Trophoblast cell (in vitro differentiated cells and primary cell): ENCODE measurements around the gene ASB13.
"Not testable (repeated sequence)": the region's sequence is repeated elsewhere in the genome, so short reads cannot be mapped to it uniquely, and the experiment has no call there.

Source experiments
- DNase-seq, 2 donors: peaks; one replicate each; pipeline ENCODE4 v3.0.0-alpha.2; 2016
- H2AFZ ChIP-seq: 2 replicates; pipeline ENCODE4 v1.6.1; 2013; ENCODE audit warnings: low read length, moderate library complexity, mild to moderate bottlenecking; ENCODE audit not compliant: insufficient read depth, poor library complexity
- H2AK5ac ChIP-seq: 2 replicates; pipeline ENCODE4 v1.6.1; 2013; ENCODE audit warnings: mild to moderate bottlenecking, low read length
- H2BK120ac ChIP-seq: 2 replicates; pipeline ENCODE4 v1.6.1; 2013; ENCODE audit warnings: low read length, mild to moderate bottlenecking, moderate library complexity; ENCODE audit not compliant: insufficient read depth, poor library complexity
- H2BK12ac ChIP-seq: 2 replicates; pipeline ENCODE4 v1.6.1; 2013; ENCODE audit warnings: mild to moderate bottlenecking, low read length, moderate library complexity
- H2BK5ac ChIP-seq: 2 replicates; pipeline ENCODE4 v1.6.1; 2013; ENCODE audit warnings: low read length, low read depth, moderate library complexity, mild to moderate bottlenecking; ENCODE audit not compliant: poor library complexity
- H3K14ac ChIP-seq: 2 replicates; pipeline ENCODE4 v1.6.1; 2013; ENCODE audit warnings: mild to moderate bottlenecking, low read length
- H3K18ac ChIP-seq: 2 replicates; pipeline ENCODE4 v1.6.1; 2013; ENCODE audit warnings: mild to moderate bottlenecking, low read length
- H3K23ac ChIP-seq: 2 replicates; pipeline ENCODE4 v1.6.1; 2013; ENCODE audit warnings: low read length
- H3K27ac ChIP-seq: 2 replicates; pipeline ENCODE4 v1.5.1; 2013; ENCODE audit warnings: low read depth, mild to moderate bottlenecking, inconsistent platforms, low read length, moderate library complexity
- H3K27me3 ChIP-seq: 2 replicates; pipeline ENCODE4 v1.6.1; 2013; ENCODE audit warnings: inconsistent platforms, mild to moderate bottlenecking, low read length, moderate library complexity; ENCODE audit not compliant: insufficient read depth
- H3K36me3 ChIP-seq, 2 experiments: 1 replicate in 1 of 2; 2 replicates in 1 of 2; pipeline ENCODE4 v1.6.1; 2013; ENCODE audit warnings: low read length in 2 of 2, mild to moderate bottlenecking in 2 of 2, moderate library complexity in 1 of 2; ENCODE audit not compliant: insufficient read depth in 2 of 2, control insufficient read depth in 1 of 2
- H3K4ac ChIP-seq: 2 replicates; pipeline ENCODE4 v1.6.1; 2013; ENCODE audit warnings: low read depth, mild to moderate bottlenecking, low read length, moderate library complexity
- H3K4me1 ChIP-seq, 2 experiments: 1 replicate in 1 of 2; 2 replicates in 1 of 2; pipeline ENCODE4 v1.6.1; 2013; ENCODE audit warnings: low read length in 2 of 2, mild to moderate bottlenecking in 2 of 2, moderate library complexity in 1 of 2; ENCODE audit not compliant: insufficient read depth in 2 of 2, control insufficient read depth in 1 of 2
- H3K4me2 ChIP-seq: 2 replicates; pipeline ENCODE4 v1.6.1; 2013; ENCODE audit warnings: inconsistent platforms, mild to moderate bottlenecking, low read length, moderate library complexity
- H3K4me3 ChIP-seq: 2 replicates; pipeline ENCODE4 v1.5.1; 2013; ENCODE audit warnings: mild to moderate bottlenecking, low read depth, low read length, inconsistent platforms
- H3K79me1 ChIP-seq: one replicate; pipeline ENCODE4 v1.6.1; 2013; ENCODE audit warnings: low read length
- H3K79me2 ChIP-seq: 2 replicates; pipeline ENCODE4 v1.6.1; 2013; ENCODE audit warnings: low read length, mild to moderate bottlenecking; ENCODE audit not compliant: control insufficient read depth, insufficient read depth, poor library complexity
- H3K9ac ChIP-seq: 2 replicates; pipeline ENCODE4 v1.6.1; 2013; ENCODE audit warnings: mild to moderate bottlenecking, low read length
- H3K9me3 ChIP-seq: 2 replicates; pipeline ENCODE4 v1.6.1; 2013; ENCODE audit warnings: low read depth, mild to moderate bottlenecking, control low read depth, inconsistent platforms, low read length; ENCODE audit not compliant: insufficient read depth
- H4K12ac ChIP-seq: 2 replicates; pipeline ENCODE4 v1.6.1; 2013; ENCODE audit warnings: low read depth, mild to moderate bottlenecking, low read length, moderate library complexity
- H4K8ac ChIP-seq: 2 replicates; pipeline ENCODE4 v1.6.1; 2013; ENCODE audit warnings: low read depth, mild to moderate bottlenecking, low read length, moderate library complexity
- H4K91ac ChIP-seq: one replicate; pipeline ENCODE4 v1.6.1; 2013; ENCODE audit warnings: low read depth, mild to moderate bottlenecking, low read length, moderate library complexity
- WGBS: extraction: QIAGEN DNeasy Blood & Tissue Kit; methylation state at CpG from one replicate; pipeline ENCODE4 v1.1.7; 2013; ENCODE audit warnings: missing lambda C conversion rate; ENCODE audit not compliant: insufficient read length, insufficient coverage; ENCODE audit errors: extremely low coverage; 5-methylcytosine and 5-hydroxymethylcytosine counted together

The ASB13 gene

GRCh38 chr10:5595095-5595494 lies 71.3 kb downstream of the ASB13 start:
- H4K91ac ChIP-seq = peak overlapping the region; percentile 91
- peaks cover 78% of the 10 kb centered on the region for H3K79me1 ChIP-seq
- H3K23ac ChIP-seq = no peak overlapping the region
- peak overlapping the region; percentile 91 for H2BK5ac ChIP-seq
- H3K4me3 ChIP-seq = no peak overlapping the region
- peak overlapping the region; percentile 77 for H4K8ac ChIP-seq
- peak overlapping the region; percentile 31 for H3K4me2 ChIP-seq
- H3K18ac ChIP-seq = peak overlapping the region; percentile 64
- H3K4ac ChIP-seq = peak overlapping the region; percentile 31
- no peak overlapping the region for H2AFZ ChIP-seq
- H3K36me3 ChIP-seq = no peaks in the 10 kb centered on the region
- no CpG with 5 or more reads among the region's 5 CpGs for WGBS
- H3K14ac ChIP-seq = peak overlapping the region; percentile 57
- H2BK120ac ChIP-seq = peak overlapping the region; percentile 97
- H3K27ac ChIP-seq = peak overlapping the region; percentile 97
- peaks cover 63 to 68% of the 10 kb centered on the region in 2 experiments for H3K4me1 ChIP-seq
- H3K79me2 ChIP-seq = peaks cover 25% of the 10 kb centered on the region
- H3K9ac ChIP-seq = no peak overlapping the region
- peak overlapping the region; percentile 75 for H2AK5ac ChIP-seq
- no peak overlapping the region for H4K12ac ChIP-seq
- H2BK12ac ChIP-seq = peak overlapping the region; percentile 70
- no peak for DNase-seq
- no peaks in the 10 kb centered on the region for H3K9me3 ChIP-seq
- no peaks in the 10 kb centered on the region for H3K27me3 ChIP-seq

DNA sequence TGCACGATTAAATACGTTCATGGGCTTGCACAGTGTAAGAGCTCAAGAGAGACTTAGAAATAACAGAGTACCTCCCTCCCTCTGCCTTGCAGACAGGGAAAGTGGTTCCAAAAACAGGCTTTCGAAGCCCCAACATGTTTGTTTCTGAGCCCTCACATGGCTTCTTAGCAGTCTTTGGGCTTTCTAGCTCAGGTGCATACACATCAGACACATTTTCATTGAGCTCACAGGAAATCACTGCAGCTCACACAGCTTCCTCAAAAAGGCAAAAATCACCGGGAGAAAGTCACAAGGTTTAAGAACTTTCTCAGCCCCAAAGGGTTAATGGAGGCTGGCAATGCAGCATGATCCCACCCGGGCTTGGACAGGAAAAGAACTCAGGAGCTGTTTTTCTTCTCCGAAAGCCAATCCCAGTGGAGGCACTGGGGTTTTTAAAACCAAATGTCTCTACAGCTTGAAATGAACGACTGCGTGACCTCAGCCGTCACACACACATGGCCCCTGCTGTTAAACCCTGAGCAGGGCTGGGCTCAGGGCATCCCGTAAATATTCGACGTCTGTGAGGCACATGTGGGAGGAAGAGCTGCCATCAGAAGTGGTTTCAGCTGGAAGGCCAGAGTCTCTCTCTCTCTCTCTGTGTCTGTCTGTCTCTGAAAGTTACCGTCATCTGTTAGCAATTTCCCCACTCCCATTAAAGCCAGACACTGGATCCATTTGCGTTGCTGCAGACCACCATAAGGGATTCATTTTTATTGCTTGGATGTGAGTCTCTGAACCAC lies 71.9 kb downstream of the ASB13 start:
- no CpG with 5 or more reads among the region's 14 CpGs for WGBS
- H3K4me2 ChIP-seq = peak overlapping the region; percentile 6
- peak overlapping the region; percentile 82 for H2BK120ac ChIP-seq
- H4K12ac ChIP-seq = no peak overlapping the region
- H3K23ac ChIP-seq = no peak overlapping the region
- H3K27ac ChIP-seq = peak overlapping the region; percentile 97
- no peak overlapping the region for H2AFZ ChIP-seq
- peak overlapping the region; percentile 89 for H2BK12ac ChIP-seq
- H3K79me2 ChIP-seq = peaks cover 28% of the 10 kb centered on the region
- DNase-seq = peak; percentile 54 to 56
- peak overlapping the region; percentile 50 for H4K8ac ChIP-seq
- H3K9me3 ChIP-seq = no peaks in the 10 kb centered on the region
- H3K27me3 ChIP-seq = no peaks in the 10 kb centered on the region
- H3K4ac ChIP-seq = peak overlapping the region; percentile 73
- H3K79me1 ChIP-seq = peaks cover 84% of the 10 kb centered on the region
- H2BK5ac ChIP-seq = peak overlapping the region; percentile 97
- no peaks in the 10 kb centered on the region for H3K36me3 ChIP-seq
- H3K4me3 ChIP-seq = no peak overlapping the region
- peaks cover 64 to 69% of the 10 kb centered on the region in 2 experiments for H3K4me1 ChIP-seq
- peak overlapping the region; percentile 34 for H3K9ac ChIP-seq
- H4K91ac ChIP-seq = peak overlapping the region; percentile 96
- peak overlapping the region; percentile 69 for H2AK5ac ChIP-seq
- H3K18ac ChIP-seq = peak overlapping the region; percentile 74
- peak overlapping the region; percentile 78 for H3K14ac ChIP-seq

- H2AFZ ChIP-seq, H3K4ac ChIP-seq, H3K4me2 ChIP-seq, DNase-seq, H3K23ac ChIP-seq, H3K4me3 ChIP-seq, H3K36me3 ChIP-seq, H3K9ac ChIP-seq, H3K27me3 ChIP-seq, H3K9me3 ChIP-seq, H4K12ac ChIP-seq: not testable (repeated sequence)
- peak overlapping the region; percentile 91 for H2AK5ac ChIP-seq
- H2BK5ac ChIP-seq = peak overlapping the region; percentile 97
- H2BK120ac ChIP-seq = peak overlapping the region; percentile 82
- H3K4me1 ChIP-seq = peaks cover 72 to 74% of the 10 kb centered on the region in 2 experiments
- peak overlapping the region; percentile 55 for H3K18ac ChIP-seq
- peak overlapping the region; percentile 10 for H4K8ac ChIP-seq
- peaks cover 34% of the 10 kb centered on the region for H3K79me2 ChIP-seq
- H4K91ac ChIP-seq = peak overlapping the region; percentile 96
- peak overlapping the region; percentile 97 for H3K27ac ChIP-seq
- peak overlapping the region; percentile 78 for H3K14ac ChIP-seq
- WGBS = no CpG with 5 or more reads among the region's 6 CpGs
- H2BK12ac ChIP-seq = peak overlapping the region; percentile 80
- H3K79me1 ChIP-seq = peaks cover 90% of the 10 kb centered on the region
Measured at GRCh38 chr10:5593347-5593746, 73.0 kb downstream of the ASB13 start.

- H2BK5ac ChIP-seq = peak overlapping the region; percentile 87
- no peak overlapping the region for H3K4me2 ChIP-seq
- H4K12ac ChIP-seq = no peak overlapping the region
- peaks cover 89% of the 10 kb centered on the region for H3K79me1 ChIP-seq
- H2BK120ac ChIP-seq = peak overlapping the region; percentile 89
- H4K8ac ChIP-seq = peak overlapping the region; percentile 45
- H3K27me3 ChIP-seq = no peaks in the 10 kb centered on the region
- H3K9me3 ChIP-seq = no peaks in the 10 kb centered on the region
- no peak overlapping the region for H3K9ac ChIP-seq
- no peak overlapping the region for H2AFZ ChIP-seq
- H3K23ac ChIP-seq = no peak overlapping the region
- H3K27ac ChIP-seq = peak overlapping the region; percentile 99
- peak overlapping the region; percentile 99 for H4K91ac ChIP-seq
- H3K36me3 ChIP-seq = no peaks in the 10 kb centered on the region
- H2BK12ac ChIP-seq = peak overlapping the region; percentile 93
- H3K4me1 ChIP-seq = peaks cover 75% of the 10 kb centered on the region in 2 experiments
- H3K79me2 ChIP-seq = peaks cover 35% of the 10 kb centered on the region
- DNase-seq = no peak
- no CpG with 5 or more reads among the region's 8 CpGs for WGBS
- peak overlapping the region; percentile 80 for H3K18ac ChIP-seq
- peak overlapping the region; percentile 66 for H3K4ac ChIP-seq
- peak overlapping the region; percentile 86 for H3K14ac ChIP-seq
- no peak overlapping the region for H3K4me3 ChIP-seq
- H2AK5ac ChIP-seq = peak overlapping the region; percentile 82
Measured at GRCh38 chr10:5592070-5592469, 74.3 kb downstream of the ASB13 start.
